GM23338 (cell line): ENCODE measurements around the gene SLC25A25.

Source experiments
- EZH2 ChIP-seq: fragments of 200-600 bp; sonication (generic); IDR thresholded peaks from one replicate; pipeline ENCODE4 v1.8.0; 2017; ENCODE audit warnings: antibody characterized with exemption, mild to moderate bottlenecking, low read depth; ENCODE audit not compliant: unreplicated experiment
- EZH2phosphoT487 ChIP-seq: fragments of 200-600 bp; sonication (generic); IDR thresholded peaks from one replicate; pipeline ENCODE4 v1.8.1; 2018; ENCODE audit warnings: antibody characterized with exemption; ENCODE audit not compliant: unreplicated experiment
- POLR2AphosphoS5 ChIP-seq: IDR thresholded peaks from 2 replicates; pipeline ENCODE4 v1.6.1; 2016; ENCODE audit warnings: antibody characterized with exemption, low read depth
- REST ChIP-seq: IDR thresholded peaks from one replicate; pipeline ENCODE4 v1.6.1; 2018; ENCODE audit warnings: antibody characterized with exemption; ENCODE audit not compliant: unreplicated experiment
- TF ChIP-seq, protein P1 (sequence below), 2 experiments: fragments of 200-600 bp in 1 of 2; sonication (generic) in 1 of 2; conservative IDR thresholded peaks; 2 replicates each; pipeline versions ENCODE4 v1.5.1 to v1.6.1; 2016 to 2017; ENCODE audit warnings: antibody characterized with exemption in 2 of 2, low read depth in 2 of 2, mild to moderate bottlenecking in 2 of 2, moderate library complexity in 1 of 2

- TF ChIP-seq, protein P1, sequence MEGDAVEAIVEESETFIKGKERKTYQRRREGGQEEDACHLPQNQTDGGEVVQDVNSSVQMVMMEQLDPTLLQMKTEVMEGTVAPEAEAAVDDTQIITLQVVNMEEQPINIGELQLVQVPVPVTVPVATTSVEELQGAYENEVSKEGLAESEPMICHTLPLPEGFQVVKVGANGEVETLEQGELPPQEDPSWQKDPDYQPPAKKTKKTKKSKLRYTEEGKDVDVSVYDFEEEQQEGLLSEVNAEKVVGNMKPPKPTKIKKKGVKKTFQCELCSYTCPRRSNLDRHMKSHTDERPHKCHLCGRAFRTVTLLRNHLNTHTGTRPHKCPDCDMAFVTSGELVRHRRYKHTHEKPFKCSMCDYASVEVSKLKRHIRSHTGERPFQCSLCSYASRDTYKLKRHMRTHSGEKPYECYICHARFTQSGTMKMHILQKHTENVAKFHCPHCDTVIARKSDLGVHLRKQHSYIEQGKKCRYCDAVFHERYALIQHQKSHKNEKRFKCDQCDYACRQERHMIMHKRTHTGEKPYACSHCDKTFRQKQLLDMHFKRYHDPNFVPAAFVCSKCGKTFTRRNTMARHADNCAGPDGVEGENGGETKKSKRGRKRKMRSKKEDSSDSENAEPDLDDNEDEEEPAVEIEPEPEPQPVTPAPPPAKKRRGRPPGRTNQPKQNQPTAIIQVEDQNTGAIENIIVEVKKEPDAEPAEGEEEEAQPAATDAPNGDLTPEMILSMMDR (conservative IDR thresholded peaks at IDR 0.05; ENCODE audit: low read depth in 2 of 2): no peak
- TF ChIP-seq POLR2AphosphoS5 (no peak), EZH2phosphoT487 (no peak), EZH2 (no peak), REST (no peak)
These were observed 18.2 kb upstream of the SLC25A25 start for GRCh38 chr9:128049843-128050242.
